GM19043 (cell line): Measurements from ENCODE around the gene CAVIN2.

Source experiments
- ATAC-seq: cut with Tn5 transposase; IDR thresholded peaks from one replicate; pipeline ENCODE4 v1.9.1; 2021; ENCODE audit warnings: low read depth; ENCODE audit not compliant: unreplicated experiment

Gene CAVIN2, protein sequence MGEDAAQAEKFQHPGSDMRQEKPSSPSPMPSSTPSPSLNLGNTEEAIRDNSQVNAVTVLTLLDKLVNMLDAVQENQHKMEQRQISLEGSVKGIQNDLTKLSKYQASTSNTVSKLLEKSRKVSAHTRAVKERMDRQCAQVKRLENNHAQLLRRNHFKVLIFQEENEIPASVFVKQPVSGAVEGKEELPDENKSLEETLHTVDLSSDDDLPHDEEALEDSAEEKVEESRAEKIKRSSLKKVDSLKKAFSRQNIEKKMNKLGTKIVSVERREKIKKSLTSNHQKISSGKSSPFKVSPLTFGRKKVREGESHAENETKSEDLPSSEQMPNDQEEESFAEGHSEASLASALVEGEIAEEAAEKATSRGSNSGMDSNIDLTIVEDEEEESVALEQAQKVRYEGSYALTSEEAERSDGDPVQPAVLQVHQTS

GRCh38 chr2:191846515-191847476 is at the start of gene CAVIN2:
TSS of gene CAVIN2 (minus strand) at chr2:191847088. CDS start at chr2:191846925, 163 bp downstream.
- ATAC-seq: no peak

DNA sequence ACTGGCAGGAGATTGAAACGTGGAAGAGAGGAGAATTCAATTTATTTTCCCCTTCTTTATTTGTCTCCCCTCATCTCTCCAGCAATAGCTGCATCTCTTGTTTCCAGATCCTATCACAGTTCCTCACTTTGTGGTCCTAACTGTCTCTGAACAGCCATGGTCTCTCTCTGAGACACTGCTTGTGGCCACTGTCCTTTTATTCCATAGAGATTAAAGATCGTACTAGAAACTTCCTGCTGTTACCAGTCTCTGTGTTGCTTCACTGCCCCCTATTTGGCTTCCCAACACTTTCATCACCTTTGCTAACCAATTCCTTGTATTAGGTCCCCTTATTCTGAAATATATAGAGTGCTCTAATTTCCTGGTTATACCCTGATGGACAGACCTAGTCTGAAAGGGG is 48.9 kb upstream of the CAVIN2 start:
- ATAC-seq: no peak

DNA sequence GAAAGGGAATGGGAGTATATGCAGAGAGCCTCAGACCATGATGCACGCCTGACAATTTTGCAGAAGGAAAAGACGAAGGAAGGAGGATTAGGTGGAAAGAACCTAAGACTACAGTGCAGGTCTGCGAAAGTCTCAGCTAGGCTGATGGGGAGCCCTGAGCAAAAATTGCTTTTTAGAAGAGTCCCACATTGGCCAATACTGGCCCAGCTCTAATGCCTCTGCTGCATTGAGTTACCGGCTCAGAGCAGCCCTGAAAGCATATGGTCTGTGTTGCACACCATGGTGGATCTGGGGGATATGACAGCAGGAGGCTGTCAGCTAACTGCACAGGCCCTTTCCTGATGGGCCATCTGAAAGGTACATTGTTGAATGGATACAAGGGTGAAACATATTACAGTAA is 48.3 kb upstream of the CAVIN2 start:
- ATAC-seq: no peak

GRCh38 chr2:191894681-191895147 is 47.8 kb upstream of the CAVIN2 start:
- no peak for ATAC-seq

GRCh38 chr2:191892391-191892790 is 45.5 kb upstream of the CAVIN2 start:
- no peak for ATAC-seq

DNA sequence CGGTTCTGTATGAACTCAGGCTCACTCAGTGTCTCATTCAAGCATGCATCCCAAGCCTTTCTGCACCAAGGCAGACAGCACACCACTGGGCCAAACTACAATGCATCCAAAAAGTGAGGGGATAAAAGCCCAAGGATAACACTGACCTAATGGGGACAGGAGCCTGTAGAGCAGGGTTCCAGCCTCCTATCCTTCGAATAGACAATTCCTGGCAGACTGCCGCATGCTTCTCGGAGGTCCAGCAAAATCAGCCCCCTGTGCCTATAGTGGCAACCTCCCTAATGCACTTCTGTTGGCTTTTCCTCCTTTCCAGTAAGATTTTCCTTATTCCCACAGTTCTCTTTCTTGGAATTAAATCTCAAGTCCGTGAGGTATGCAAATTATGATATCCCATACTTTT is 44.8 kb upstream of the CAVIN2 start:
- ATAC-seq: no peak

- ATAC-seq: no peak
Observed at GRCh38 chr2:191889931-191890330, 43.0 kb upstream of the CAVIN2 start.

DNA sequence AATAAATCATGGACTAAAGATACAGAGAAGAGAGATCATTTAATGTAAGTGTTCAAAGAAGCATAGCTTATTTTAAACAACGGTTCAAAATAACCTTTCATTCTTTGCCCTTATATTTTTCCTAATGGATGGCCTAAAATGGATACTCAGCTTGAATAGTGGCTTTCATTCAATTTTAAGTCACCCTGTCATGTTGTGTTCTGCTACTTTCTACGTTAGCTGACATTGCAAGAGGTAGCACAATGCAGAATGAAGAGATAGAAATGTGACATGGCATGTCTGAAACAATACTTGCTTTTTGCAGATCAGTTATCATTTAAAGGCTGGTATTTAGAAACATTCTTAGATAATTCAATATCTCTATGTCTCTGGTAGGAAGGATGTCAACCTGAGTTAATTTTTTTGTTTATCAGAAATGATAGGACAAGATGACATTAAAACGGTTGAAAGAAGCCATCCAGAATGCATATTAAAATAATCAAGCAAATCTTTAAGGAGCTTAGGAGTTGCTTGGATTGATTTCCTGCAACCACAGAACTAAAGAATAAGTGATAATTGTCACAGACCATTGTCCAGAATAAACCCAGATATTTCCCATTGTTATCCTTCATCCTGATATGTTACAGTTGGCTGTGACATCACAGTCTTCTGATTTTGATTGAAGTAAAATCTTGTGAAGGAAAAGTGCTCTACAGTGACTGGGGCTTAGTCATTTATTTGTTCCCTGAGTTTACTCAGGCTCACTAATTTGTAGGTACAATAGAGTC is 41.7 kb upstream of the CAVIN2 start:
- ATAC-seq: no peak

- ATAC-seq: no peak
Observed at GRCh38 chr2:191885650-191886049, 38.8 kb upstream of the CAVIN2 start.

- no peak for ATAC-seq
Observed at GRCh38 chr2:191885098-191885497, 38.2 kb upstream of the CAVIN2 start.

- ATAC-seq: no peak
Observed at GRCh38 chr2:191881982-191882816, 35.3 kb upstream of the CAVIN2 start.

DNA sequence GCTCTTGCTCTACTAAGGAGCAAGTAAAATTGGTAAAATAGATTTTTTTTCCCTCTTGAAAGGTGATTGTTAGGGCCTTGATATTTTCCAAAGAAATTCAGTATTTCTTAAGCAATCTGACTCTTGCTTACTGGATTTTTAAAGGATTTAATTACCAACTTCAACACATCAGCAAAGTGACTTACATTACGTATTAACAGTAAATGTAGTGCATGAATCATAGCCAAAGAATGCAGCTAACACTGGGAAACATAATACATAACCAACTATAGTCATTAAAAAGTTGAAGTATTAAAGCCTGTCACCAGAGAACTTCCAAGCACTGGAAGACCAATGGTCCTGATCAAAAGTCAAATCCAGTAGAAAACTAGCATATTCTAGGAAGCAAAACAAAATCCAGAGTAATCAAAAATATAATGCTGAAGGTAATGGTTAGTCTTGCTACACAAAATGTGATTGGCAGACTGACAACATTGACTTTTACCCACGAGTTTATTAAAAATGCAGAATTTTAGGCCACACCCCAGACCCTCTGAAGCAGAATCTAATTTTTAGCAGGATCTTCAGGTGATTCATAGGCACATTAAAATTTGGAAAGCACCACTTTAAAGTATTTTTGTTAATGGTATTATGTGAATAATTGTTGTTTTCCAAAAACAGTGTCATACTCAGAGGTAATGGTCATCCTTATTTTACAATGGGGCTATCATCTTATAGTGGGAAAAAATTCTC is 31.8 kb upstream of the CAVIN2 start:
- ATAC-seq: no peak

DNA sequence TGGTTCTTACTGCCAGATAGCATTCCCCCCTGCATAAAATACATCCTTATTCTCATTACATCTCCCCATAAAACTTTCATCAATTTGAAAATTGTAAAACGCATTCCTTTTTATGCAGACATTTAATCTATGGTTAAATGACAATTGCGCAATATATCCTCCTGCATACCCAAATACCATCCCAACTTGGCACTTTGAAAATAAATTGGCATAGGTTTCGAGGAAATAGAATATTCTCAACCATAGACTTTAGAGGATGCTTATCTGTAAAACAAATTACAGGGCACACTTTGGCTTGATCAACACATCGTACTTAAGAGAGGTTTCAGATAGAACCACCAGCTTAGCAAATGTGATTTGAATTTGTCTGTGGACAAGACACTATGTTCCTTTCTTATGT is 31.0 kb upstream of the CAVIN2 start:
- ATAC-seq: no peak

- no peak for ATAC-seq
Observed at GRCh38 chr2:191875859-191876258, 29.0 kb upstream of the CAVIN2 start.

DNA sequence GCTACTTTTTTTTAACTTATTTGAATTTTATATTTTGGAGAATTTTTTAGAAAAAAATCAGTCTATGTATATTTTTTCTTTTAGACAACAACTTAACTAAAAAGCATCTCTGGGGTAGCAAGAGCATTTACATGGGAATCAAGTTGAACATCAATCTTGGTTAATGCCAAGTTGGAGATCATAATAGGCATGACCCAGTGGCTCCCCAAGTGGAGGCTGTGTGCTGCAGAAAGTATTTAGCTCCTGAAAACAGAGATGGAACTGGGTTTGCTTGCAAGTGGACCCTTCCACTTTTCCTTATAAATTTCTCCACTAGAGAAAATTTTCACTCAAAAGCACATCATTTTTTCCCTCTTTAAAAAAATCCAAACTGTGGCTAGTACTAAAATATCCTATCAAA is 23.9 kb upstream of the CAVIN2 start:
- no peak for ATAC-seq

GRCh38 chr2:191869781-191870180 is 22.9 kb upstream of the CAVIN2 start:
- no peak for ATAC-seq

DNA sequence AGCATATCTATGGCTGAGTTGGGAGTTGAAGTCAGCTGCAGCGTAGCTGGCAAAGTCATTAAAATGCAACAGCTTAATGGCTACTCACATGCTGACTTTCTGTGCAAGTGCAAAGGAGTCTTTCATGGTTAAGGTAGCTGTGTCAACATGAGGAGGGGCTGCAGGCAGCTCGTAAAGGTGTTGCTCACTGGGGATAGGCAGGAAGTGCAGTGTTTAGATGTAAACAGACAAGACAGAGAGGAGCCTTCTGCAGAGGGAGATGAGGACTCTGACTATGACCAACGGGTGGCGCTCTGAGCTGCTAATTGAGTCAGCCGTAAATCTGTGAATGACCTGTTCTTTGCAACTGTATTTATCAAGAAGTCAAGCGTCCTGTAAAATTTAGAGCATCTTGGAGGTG is 22.3 kb upstream of the CAVIN2 start:
- ATAC-seq: no peak

GRCh38 chr2:191867507-191867847 is 20.6 kb upstream of the CAVIN2 start:
- ATAC-seq: no peak
